GM23338 (cell line): ENCODE measurements around the gene CD247. TPM values are rescaled to one million over a fixed set of nuclear protein-coding genes. Genes with fewer than 3 reads are reported as not detected.

Source experiments
- ATAC-seq: fragments of 200-7000 bp; cut with Tn5 transposase; 3 replicates; pipeline ENCODE4 v1.9.1; 2020
- DNase-seq: peaks from one replicate; pipeline ENCODE4 v3.0.0-alpha.2; 2015; ENCODE audit warnings: low spot score
- H2AFZ ChIP-seq: fragments of 200-600 bp; sonication (generic); 2 replicates; pipeline ENCODE4 v1.8.0; 2016; ENCODE audit warnings: antibody characterized with exemption, mild to moderate bottlenecking, moderate library complexity
- H3F3A ChIP-seq: fragments of 200-600 bp; sonication (generic); replicated peaks from 2 replicates; pipeline ENCODE4 v1.8.0; 2017; ENCODE audit warnings: antibody characterized with exemption, mixed run types, low read depth
- H3K27ac ChIP-seq: fragments of 200-600 bp; sonication (generic); 2 replicates; pipeline ENCODE4 v1.6.1; 2016; ENCODE audit warnings: low read depth
- H3K27me3 ChIP-seq: fragments of 200-600 bp; sonication (generic); 2 replicates; pipeline ENCODE4 v1.8.0; 2016; ENCODE audit warnings: mild to moderate bottlenecking, mixed run types, moderate library complexity; ENCODE audit not compliant: insufficient read depth
- H3K36me3 ChIP-seq: fragments of 200-600 bp; sonication (generic); 2 replicates; pipeline ENCODE4 v1.8.0; 2016; ENCODE audit warnings: mild to moderate bottlenecking; ENCODE audit not compliant: insufficient read depth
- H3K4me1 ChIP-seq: fragments of 200-600 bp; sonication (generic); 2 replicates; pipeline ENCODE4 v1.8.0; 2016; ENCODE audit warnings: mild to moderate bottlenecking, moderate library complexity; ENCODE audit not compliant: insufficient read depth
- H3K4me2 ChIP-seq: fragments of 200-600 bp; sonication (generic); 2 replicates; pipeline ENCODE4 v1.7.1; 2017; ENCODE audit warnings: mixed run types
- H3K4me3 ChIP-seq: fragments of 200-600 bp; sonication (generic); 2 replicates; pipeline ENCODE4 v1.6.1; 2016; ENCODE audit warnings: mixed run types
- H3K79me2 ChIP-seq: fragments of 200-600 bp; sonication (generic); replicated peaks from 2 replicates; pipeline ENCODE4 v1.8.0; 2017; ENCODE audit warnings: mild to moderate bottlenecking; ENCODE audit not compliant: insufficient read depth
- H3K9me2 ChIP-seq: fragments of 200-600 bp; sonication (generic); 2 replicates; pipeline ENCODE4 v1.8.0; 2017; ENCODE audit not compliant: insufficient read depth
- H4K20me1 ChIP-seq: fragments of 200-600 bp; sonication (generic); replicated peaks from 2 replicates; pipeline ENCODE4 v1.8.0; 2017; ENCODE audit warnings: mild to moderate bottlenecking; ENCODE audit not compliant: insufficient read depth
- H3K27ac Mint-ChIP-seq: 2 replicates; pipeline ENCODE4 v1.8.0; 2020; ENCODE audit warnings: inconsistent platforms, mild to moderate bottlenecking, moderate library complexity, mixed read lengths
- H3K27me3 Mint-ChIP-seq: 3 replicates; pipeline ENCODE4 v1.8.0; 2022; ENCODE audit warnings: low read depth, mild to moderate bottlenecking, moderate library complexity, mixed read lengths, inconsistent platforms; ENCODE audit not compliant: insufficient read depth, poor library complexity
- H3K36me3 Mint-ChIP-seq: 3 replicates; pipeline ENCODE4 v1.8.0; 2021; ENCODE audit warnings: low read depth, mild to moderate bottlenecking, inconsistent platforms, moderate library complexity, mixed read lengths
- H3K4me1 Mint-ChIP-seq: 3 replicates; pipeline ENCODE4 v1.8.0; 2020; ENCODE audit warnings: mild to moderate bottlenecking, inconsistent platforms, mixed read lengths
- H3K4me3 Mint-ChIP-seq: 3 replicates; pipeline ENCODE4 v1.8.0; 2021; ENCODE audit warnings: moderate library complexity, mild to moderate bottlenecking, inconsistent platforms, mixed read lengths
- H3K9me3 Mint-ChIP-seq: 3 replicates; pipeline ENCODE4 v1.8.0; 2020; ENCODE audit warnings: moderate library complexity, mild to moderate bottlenecking, inconsistent platforms, mixed read lengths
- CREB1 ChIP-seq: fragments of 250-450 bp; sonication (Bioruptor Pico); IDR thresholded peaks from 2 replicates; pipeline ENCODE4 v1.5.0; 2020; ENCODE audit warnings: low read depth, mild to moderate bottlenecking, moderate library complexity
- EZH2 ChIP-seq: fragments of 200-600 bp; sonication (generic); IDR thresholded peaks from one replicate; pipeline ENCODE4 v1.8.0; 2017; ENCODE audit warnings: antibody characterized with exemption, mild to moderate bottlenecking, low read depth; ENCODE audit not compliant: unreplicated experiment
- JUNB ChIP-seq: IDR thresholded peaks from one replicate; pipeline ENCODE4 v1.6.1; 2016; ENCODE audit warnings: antibody characterized with exemption; ENCODE audit not compliant: unreplicated experiment
- POLR2AphosphoS5 ChIP-seq: IDR thresholded peaks from 2 replicates; pipeline ENCODE4 v1.6.1; 2016; ENCODE audit warnings: antibody characterized with exemption, low read depth
- ZNF114 ChIP-seq: fragments of 250-450 bp; sonication (Bioruptor Pico); IDR thresholded peaks from 2 replicates; pipeline ENCODE4 v1.5.0; 2020; ENCODE audit warnings: mild to moderate bottlenecking, moderate library complexity
- polyA plus RNA-seq: library from polyadenylated mRNA; unstranded; fragments of >200 nt; fragmentation: Nextera tagmentation; extraction: Ambion mirVana; gene quantifications from 2 replicates; pipeline ENCODE4 v1.2.1, GENCODE V29; 2016
- total RNA-seq: library from RNA; depleted of rRNA; stranded (reverse); fragments of >200 nt; shearing (Covaris generic); gene quantifications from 2 replicates; pipeline ENCODE4 v1.2.3, GENCODE V29; 2014
- TF ChIP-seq, protein P1 (sequence below): IDR thresholded peaks from one replicate; pipeline ENCODE4 v1.6.1; 2018; ENCODE audit warnings: antibody characterized with exemption; ENCODE audit not compliant: unreplicated experiment
- TF ChIP-seq, protein P2 (sequence below): IDR thresholded peaks from 2 replicates; pipeline ENCODE4 v1.6.1; 2016; ENCODE audit warnings: antibody characterized with exemption
- TF ChIP-seq, protein P3 (sequence below): fragments of 250-450 bp; sonication (Bioruptor Pico); IDR thresholded peaks from 2 replicates; pipeline ENCODE4 v1.5.0; 2020; ENCODE audit warnings: mild to moderate bottlenecking, moderate library complexity

The CD247 gene
- total and polyA plus RNA-seq, 2 experiments from 2014 or later, result 1.2 to 1.4 TPM

DNA sequence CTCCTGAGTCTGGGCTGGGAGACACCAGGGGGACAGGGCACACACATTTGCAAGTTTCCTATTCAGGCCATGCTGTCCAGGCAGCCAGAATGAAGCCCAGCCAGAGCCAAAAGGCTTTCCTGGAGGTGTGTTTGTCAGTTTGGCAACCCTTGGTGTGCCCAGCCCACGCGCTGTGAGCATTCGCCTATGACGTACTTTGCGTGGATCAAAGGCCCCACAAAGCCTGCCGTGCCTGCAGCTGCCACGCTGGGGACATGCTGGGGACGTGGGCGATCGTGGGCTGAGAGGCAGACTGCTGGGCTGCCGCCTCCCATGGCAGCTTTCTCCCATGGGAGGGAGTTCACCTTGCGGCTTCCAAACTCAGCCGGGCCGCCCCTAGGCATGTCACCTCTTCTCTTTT is 57.5 kb downstream of the CD247 start (continued):
- TF ChIP-seq, protein P1, sequence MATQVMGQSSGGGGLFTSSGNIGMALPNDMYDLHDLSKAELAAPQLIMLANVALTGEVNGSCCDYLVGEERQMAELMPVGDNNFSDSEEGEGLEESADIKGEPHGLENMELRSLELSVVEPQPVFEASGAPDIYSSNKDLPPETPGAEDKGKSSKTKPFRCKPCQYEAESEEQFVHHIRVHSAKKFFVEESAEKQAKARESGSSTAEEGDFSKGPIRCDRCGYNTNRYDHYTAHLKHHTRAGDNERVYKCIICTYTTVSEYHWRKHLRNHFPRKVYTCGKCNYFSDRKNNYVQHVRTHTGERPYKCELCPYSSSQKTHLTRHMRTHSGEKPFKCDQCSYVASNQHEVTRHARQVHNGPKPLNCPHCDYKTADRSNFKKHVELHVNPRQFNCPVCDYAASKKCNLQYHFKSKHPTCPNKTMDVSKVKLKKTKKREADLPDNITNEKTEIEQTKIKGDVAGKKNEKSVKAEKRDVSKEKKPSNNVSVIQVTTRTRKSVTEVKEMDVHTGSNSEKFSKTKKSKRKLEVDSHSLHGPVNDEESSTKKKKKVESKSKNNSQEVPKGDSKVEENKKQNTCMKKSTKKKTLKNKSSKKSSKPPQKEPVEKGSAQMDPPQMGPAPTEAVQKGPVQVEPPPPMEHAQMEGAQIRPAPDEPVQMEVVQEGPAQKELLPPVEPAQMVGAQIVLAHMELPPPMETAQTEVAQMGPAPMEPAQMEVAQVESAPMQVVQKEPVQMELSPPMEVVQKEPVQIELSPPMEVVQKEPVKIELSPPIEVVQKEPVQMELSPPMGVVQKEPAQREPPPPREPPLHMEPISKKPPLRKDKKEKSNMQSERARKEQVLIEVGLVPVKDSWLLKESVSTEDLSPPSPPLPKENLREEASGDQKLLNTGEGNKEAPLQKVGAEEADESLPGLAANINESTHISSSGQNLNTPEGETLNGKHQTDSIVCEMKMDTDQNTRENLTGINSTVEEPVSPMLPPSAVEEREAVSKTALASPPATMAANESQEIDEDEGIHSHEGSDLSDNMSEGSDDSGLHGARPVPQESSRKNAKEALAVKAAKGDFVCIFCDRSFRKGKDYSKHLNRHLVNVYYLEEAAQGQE, result no peak

DNA sequence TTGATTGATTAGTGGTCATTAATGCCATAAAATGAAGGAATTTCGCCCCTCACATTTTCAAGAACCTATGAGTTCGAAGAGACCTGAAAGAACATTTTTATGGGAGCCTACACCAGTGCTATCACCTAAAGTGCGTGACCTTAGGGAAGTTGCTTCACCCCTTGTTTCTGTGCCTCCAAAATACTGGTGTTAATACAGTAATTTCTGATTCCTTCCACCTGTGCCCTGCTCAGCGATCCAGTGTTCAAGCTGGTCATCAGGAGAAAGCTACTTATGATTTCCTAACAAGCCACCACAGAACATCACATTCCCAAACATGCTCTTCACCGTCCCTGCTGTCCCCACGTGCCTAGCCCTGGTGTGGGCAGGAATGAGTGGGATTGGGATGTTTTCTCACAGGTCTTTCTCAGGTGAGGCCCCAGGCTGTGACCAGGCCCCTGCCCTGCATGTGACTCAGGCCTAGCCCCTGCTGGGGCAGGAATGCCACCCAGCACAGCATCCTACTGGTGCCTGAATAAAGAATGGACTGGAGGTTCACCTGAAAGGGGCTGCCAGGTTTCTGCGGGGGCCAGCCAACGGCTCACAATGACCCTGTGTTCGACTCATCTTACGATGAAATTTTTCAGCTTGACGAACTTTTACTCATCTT is 60.3 kb downstream of the CD247 start:
- Histone ChIP-seq H2AFZ (no peak overlapping the region), H3K27me3 (peaks cover 49% of the 10 kb centered on the region), H3K27ac (no peak overlapping the region), H3K4me1 (peaks cover 10% of the 10 kb centered on the region; the same call in 1 of the 2 replicates), H3K4me3 (no peak overlapping the region), H3K79me2 (no peaks in the 10 kb centered on the region), H4K20me1 (no peaks in the 10 kb centered on the region), H3K4me2 (no peak overlapping the region), H3K36me3 (no peaks in the 10 kb centered on the region), H3F3A (peaks cover 2% of the 10 kb centered on the region; the same call in 1 of the 2 replicates), H3K9me2 (no peaks in the 10 kb centered on the region)
- Mint-ChIP-seq H3K36me3 (no peaks in the 10 kb centered on the region), H3K4me3 (no peak overlapping the region), H3K4me1 (peaks cover 30% of the 10 kb centered on the region), H3K9me3 (no peaks in the 10 kb centered on the region), H3K27me3 (peaks cover 27% of the 10 kb centered on the region), H3K27ac (no peak overlapping the region)
- DNase-seq (no peak), ATAC-seq (peak; percentile 9)
- TF ChIP-seq CREB1 (CRISPR knock-in tag) (no peak), ZNF114 (CRISPR knock-in tag) (no peak), JUNB (no peak), EZH2 (no peak), POLR2AphosphoS5 (no peak)
- TF ChIP-seq, protein P2, sequence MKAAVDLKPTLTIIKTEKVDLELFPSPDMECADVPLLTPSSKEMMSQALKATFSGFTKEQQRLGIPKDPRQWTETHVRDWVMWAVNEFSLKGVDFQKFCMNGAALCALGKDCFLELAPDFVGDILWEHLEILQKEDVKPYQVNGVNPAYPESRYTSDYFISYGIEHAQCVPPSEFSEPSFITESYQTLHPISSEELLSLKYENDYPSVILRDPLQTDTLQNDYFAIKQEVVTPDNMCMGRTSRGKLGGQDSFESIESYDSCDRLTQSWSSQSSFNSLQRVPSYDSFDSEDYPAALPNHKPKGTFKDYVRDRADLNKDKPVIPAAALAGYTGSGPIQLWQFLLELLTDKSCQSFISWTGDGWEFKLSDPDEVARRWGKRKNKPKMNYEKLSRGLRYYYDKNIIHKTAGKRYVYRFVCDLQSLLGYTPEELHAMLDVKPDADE, result no peak
- TF ChIP-seq, protein P3, sequence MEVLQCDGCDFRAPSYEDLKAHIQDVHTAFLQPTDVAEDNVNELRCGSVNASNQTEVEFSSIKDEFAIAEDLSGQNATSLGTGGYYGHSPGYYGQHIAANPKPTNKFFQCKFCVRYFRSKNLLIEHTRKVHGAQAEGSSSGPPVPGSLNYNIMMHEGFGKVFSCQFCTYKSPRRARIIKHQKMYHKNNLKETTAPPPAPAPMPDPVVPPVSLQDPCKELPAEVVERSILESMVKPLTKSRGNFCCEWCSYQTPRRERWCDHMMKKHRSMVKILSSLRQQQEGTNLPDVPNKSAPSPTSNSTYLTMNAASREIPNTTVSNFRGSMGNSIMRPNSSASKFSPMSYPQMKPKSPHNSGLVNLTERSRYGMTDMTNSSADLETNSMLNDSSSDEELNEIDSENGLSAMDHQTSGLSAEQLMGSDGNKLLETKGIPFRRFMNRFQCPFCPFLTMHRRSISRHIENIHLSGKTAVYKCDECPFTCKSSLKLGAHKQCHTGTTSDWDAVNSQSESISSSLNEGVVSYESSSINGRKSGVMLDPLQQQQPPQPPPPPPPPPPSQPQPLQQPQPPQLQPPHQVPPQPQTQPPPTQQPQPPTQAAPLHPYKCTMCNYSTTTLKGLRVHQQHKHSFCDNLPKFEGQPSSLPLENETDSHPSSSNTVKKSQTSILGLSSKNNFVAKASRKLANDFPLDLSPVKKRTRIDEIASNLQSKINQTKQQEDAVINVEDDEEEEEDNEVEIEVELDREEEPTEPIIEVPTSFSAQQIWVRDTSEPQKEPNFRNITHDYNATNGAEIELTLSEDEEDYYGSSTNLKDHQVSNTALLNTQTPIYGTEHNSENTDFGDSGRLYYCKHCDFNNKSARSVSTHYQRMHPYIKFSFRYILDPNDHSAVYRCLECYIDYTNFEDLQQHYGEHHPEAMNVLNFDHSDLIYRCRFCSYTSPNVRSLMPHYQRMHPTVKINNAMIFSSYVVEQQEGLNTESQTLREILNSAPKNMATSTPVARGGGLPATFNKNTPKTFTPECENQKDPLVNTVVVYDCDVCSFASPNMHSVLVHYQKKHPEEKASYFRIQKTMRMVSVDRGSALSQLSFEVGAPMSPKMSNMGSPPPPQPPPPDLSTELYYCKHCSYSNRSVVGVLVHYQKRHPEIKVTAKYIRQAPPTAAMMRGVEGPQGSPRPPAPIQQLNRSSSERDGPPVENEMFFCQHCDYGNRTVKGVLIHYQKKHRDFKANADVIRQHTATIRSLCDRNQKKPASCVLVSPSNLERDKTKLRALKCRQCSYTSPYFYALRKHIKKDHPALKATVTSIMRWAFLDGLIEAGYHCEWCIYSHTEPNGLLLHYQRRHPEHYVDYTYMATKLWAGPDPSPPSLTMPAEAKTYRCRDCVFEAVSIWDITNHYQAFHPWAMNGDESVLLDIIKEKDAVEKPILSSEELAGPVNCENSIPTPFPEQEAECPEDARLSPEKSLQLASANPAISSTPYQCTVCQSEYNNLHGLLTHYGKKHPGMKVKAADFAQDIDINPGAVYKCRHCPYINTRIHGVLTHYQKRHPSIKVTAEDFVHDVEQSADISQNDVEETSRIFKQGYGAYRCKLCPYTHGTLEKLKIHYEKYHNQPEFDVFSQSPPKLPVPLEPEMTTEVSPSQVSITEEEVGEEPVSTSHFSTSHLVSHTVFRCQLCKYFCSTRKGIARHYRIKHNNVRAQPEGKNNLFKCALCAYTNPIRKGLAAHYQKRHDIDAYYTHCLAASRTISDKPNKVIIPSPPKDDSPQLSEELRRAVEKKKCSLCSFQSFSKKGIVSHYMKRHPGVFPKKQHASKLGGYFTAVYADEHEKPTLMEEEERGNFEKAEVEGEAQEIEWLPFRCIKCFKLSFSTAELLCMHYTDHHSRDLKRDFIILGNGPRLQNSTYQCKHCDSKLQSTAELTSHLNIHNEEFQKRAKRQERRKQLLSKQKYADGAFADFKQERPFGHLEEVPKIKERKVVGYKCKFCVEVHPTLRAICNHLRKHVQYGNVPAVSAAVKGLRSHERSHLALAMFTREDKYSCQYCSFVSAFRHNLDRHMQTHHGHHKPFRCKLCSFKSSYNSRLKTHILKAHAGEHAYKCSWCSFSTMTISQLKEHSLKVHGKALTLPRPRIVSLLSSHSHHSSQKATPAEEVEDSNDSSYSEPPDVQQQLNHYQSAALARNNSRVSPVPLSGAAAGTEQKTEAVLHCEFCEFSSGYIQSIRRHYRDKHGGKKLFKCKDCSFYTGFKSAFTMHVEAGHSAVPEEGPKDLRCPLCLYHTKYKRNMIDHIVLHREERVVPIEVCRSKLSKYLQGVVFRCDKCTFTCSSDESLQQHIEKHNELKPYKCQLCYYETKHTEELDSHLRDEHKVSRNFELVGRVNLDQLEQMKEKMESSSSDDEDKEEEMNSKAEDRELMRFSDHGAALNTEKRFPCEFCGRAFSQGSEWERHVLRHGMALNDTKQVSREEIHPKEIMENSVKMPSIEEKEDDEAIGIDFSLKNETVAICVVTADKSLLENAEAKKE (CRISPR knock-in tag), result no peak
- TF ChIP-seq, protein P1, result no peak
